ENCODE measurements around the gene CHRNA4. TPM values are rescaled to one million over a fixed set of nuclear protein-coding genes. Genes with fewer than 3 reads are reported as not detected.
"Not testable (repeated sequence)": the region's sequence is repeated elsewhere in the genome, so short reads cannot be mapped to it uniquely, and the experiment has no call there.

Gene CHRNA4
- total RNA-seq, 2 experiments from 2014 or later, result not detected

GRCh38 chr20:63393566-63393965 lies 32.4 kb upstream of the CHRNA4 start:
- Mint-ChIP-seq H3K27me3 (no peaks in the 10 kb centered on the region), H3K4me3 (no peak overlapping the region), H3K27ac (no peak overlapping the region), H3K36me3 (ENCODE audit: low read depth) (no peaks in the 10 kb centered on the region), H3K4me1 (no peaks in the 10 kb centered on the region), H3K9me3 (no peaks in the 10 kb centered on the region)
- DNase-seq, result no peak
- CTCF ChIA-PET, result no interaction called here
- POLR2A ChIA-PET, result no interaction called here

- Mint-ChIP-seq H3K4me3 (no peak overlapping the region), H3K27me3 (no peaks in the 10 kb centered on the region), H3K27ac (no peak overlapping the region), H3K9me3 (peaks cover 4% of the 10 kb centered on the region), H3K36me3 (ENCODE audit: low read depth) (peaks cover 3% of the 10 kb centered on the region), H3K4me1 (no peaks in the 10 kb centered on the region)
- no peak for DNase-seq
- ChIA-PET POLR2A (no interaction called here), CTCF (no interaction called here)
Measured at GRCh38 chr20:63392465-63393365, 31.6 kb upstream of the CHRNA4 start.

DNA sequence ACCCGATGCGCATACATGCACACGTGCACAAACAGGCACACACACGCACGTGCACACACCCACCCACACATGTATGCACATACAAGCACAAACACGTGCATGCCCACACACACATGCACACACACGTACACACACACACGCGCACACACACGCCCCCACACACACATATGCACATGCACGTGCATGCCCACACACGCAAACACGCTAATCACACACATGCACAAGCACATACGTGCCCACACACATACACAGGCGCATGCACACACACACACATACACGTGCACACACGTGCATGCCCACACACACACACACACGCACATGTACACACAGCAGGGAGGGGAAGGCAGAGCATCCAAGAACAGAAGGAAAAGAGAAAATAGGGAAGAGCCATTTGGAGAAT lies 26.8 kb upstream of the CHRNA4 start:
- Mint-ChIP-seq H3K9me3 (peaks cover 32% of the 10 kb centered on the region), H3K36me3 (ENCODE audit: low read depth) (peaks cover 6% of the 10 kb centered on the region), H3K4me3 (no peak overlapping the region), H3K4me1 (no peaks in the 10 kb centered on the region), H3K27ac (no peak overlapping the region), H3K27me3 (no peaks in the 10 kb centered on the region)
- POLR2A ChIA-PET, result no interaction called here
- DNase-seq, result no peak
- CTCF ChIA-PET, result no interaction called here

DNA sequence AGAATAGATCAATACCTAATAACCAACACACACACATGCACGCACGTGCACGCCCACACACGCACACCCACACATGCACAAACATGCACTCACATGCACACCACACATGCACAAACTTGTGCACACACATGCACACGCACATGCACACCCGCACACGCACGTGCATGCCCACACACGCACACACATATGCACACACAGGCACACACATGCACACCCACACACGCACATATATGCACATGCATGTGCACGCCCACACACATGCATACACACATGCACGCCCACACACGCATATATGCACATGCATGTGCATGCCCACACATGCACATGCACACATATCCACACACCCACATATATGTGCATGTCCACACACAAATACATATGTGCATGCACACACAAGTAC lies 26.2 kb upstream of the CHRNA4 start:
- Mint-ChIP-seq H3K4me3 (no peak overlapping the region), H3K4me1 (no peaks in the 10 kb centered on the region), H3K9me3 (peaks cover 32% of the 10 kb centered on the region), H3K27ac (no peak overlapping the region), H3K27me3 (no peaks in the 10 kb centered on the region), H3K36me3 (ENCODE audit: low read depth) (peaks cover 6% of the 10 kb centered on the region)
- no peak for DNase-seq
- ChIA-PET CTCF (no interaction called here), POLR2A (no interaction called here)

- no peak for DNase-seq
- H3K4me1 Mint-ChIP-seq, result no peaks in the 10 kb centered on the region
- no peak overlapping the region for H3K27ac Mint-ChIP-seq
- no peak overlapping the region for H3K4me3 Mint-ChIP-seq
- H3K9me3 Mint-ChIP-seq, result peaks cover 32% of the 10 kb centered on the region
- peaks cover 6% of the 10 kb centered on the region for H3K36me3 Mint-ChIP-seq (ENCODE audit: low read depth)
- POLR2A ChIA-PET, result no interaction called here
- no peaks in the 10 kb centered on the region for H3K27me3 Mint-ChIP-seq
- CTCF ChIA-PET, result no interaction called here
Measured at GRCh38 chr20:63386491-63386890, 25.3 kb upstream of the CHRNA4 start.

DNA sequence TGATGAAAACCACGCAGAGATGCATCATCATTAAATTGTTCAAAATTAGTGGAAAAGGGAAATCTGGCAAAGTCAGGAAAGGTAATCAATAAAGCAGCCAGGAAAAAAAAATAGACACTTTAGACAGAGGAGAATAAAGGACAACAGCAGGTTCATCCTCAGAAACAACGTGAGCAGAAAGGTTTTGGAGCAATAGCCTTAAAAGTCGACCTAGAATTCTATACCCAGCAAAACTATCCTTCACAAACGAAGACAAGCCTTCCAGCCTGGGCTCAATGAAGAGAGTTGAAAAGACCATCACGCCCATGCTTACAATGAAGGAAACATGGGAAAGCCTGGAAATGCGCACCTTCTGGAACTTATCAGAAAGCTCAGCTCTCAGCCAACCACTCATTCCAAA lies 24.7 kb upstream of the CHRNA4 start:
- no peak overlapping the region for H3K4me3 Mint-ChIP-seq
- ChIA-PET POLR2A (no interaction called here), CTCF (no interaction called here)
- peaks cover 6% of the 10 kb centered on the region for H3K36me3 Mint-ChIP-seq (ENCODE audit: low read depth)
- H3K4me1 Mint-ChIP-seq, result no peaks in the 10 kb centered on the region
- no peaks in the 10 kb centered on the region for H3K27me3 Mint-ChIP-seq
- H3K27ac Mint-ChIP-seq, result no peak overlapping the region
- peaks cover 32% of the 10 kb centered on the region for H3K9me3 Mint-ChIP-seq
- DNase-seq, result no peak

DNA sequence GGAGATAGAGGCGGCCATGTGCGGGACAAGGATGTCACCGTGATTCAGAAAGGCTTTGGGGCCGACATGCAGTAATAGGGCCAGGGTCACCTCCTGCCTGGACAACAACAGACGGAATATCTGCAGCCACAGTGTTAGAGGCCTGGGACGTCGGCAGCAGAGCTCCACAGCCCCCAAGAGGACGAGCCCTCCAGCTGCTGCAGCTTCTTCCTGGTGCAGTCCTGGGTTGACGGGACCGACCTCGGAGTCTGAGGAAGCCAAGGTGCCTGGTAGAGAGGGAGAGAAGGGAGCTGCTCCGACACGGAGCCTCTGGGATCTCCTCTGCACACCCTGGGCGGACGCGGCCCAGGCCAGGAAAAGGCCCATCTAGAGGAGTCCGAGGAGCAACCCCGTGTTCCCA lies 23.2 kb upstream of the CHRNA4 start:
- Mint-ChIP-seq H3K9me3 (peaks cover 32% of the 10 kb centered on the region), H3K4me1 (no peaks in the 10 kb centered on the region), H3K27ac (no peak overlapping the region), H3K27me3 (no peaks in the 10 kb centered on the region), H3K36me3 (ENCODE audit: low read depth) (peaks cover 6% of the 10 kb centered on the region), H3K4me3 (no peak overlapping the region)
- ChIA-PET CTCF (no interaction called here), POLR2A (interaction anchor here (0.5 kb wide), 1 partner anchor 1213 kb away, joined by 3 read pairs; no protein-coding TSS in a partner anchor)
- DNase-seq, result no peak

DNA sequence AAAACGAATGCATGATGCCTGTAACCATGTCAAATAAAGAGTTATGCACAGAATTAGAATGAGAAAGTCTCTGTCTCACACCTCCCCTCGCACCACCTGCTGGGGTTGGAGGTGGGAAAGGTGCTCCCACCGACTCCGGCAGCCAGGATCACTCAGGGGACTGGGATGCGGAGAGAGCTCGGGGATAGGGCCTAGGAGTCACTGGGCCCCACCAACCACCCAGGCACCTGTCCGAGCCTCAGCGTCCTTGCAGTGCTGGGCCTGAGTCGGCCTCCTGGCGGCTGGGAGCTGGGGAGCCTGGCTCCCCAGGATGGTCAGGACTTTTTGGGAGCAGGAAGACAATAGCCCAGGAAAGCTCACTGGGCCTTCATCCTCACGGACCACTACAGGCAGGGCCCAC lies 22.4 kb upstream of the CHRNA4 start:
- Mint-ChIP-seq H3K9me3 (peaks cover 32% of the 10 kb centered on the region), H3K27me3 (no peaks in the 10 kb centered on the region), H3K36me3 (ENCODE audit: low read depth) (peaks cover 6% of the 10 kb centered on the region), H3K27ac (no peak overlapping the region), H3K4me1 (no peaks in the 10 kb centered on the region), H3K4me3 (no peak overlapping the region)
- ChIA-PET CTCF (interaction anchor here (3.4 kb wide), 1 partner anchor 160 kb away, joined by 23 read pairs; no protein-coding TSS in a partner anchor), POLR2A (no interaction called here)
- no peak for DNase-seq

GRCh38 chr20:63382551-63383300 lies 21.6 kb upstream of the CHRNA4 start:
- ChIA-PET CTCF (interaction anchor here (2.5 to 3.4 kb wide), 2 partner anchors 73 to 159 kb away, joined by 16 to 23 read pairs; no protein-coding TSS in a partner anchor), POLR2A (interaction anchor here (1.1 to 1.3 kb wide), 2 partner anchors 138 to 160 kb away, joined by 3 to 4 read pairs; no protein-coding TSS in a partner anchor)
- Mint-ChIP-seq H3K27me3 (no peaks in the 10 kb centered on the region), H3K9me3 (peaks cover 29% of the 10 kb centered on the region), H3K27ac (no peak overlapping the region), H3K36me3 (ENCODE audit: low read depth) (peaks cover 3% of the 10 kb centered on the region), H3K4me3 (no peak overlapping the region), H3K4me1 (no peaks in the 10 kb centered on the region)
- no peak for DNase-seq

GRCh38 chr20:63381781-63382431 lies 20.8 kb upstream of the CHRNA4 start:
- no peaks in the 10 kb centered on the region for H3K27me3 Mint-ChIP-seq
- ChIA-PET CTCF (interaction anchor here (2.5 to 3.4 kb wide), 2 partner anchors 72 to 158 kb away, joined by 16 to 23 read pairs; no protein-coding TSS in a partner anchor), POLR2A (interaction anchor here (1.1 to 1.3 kb wide), 2 partner anchors 139 to 159 kb away, joined by 3 to 4 read pairs; no protein-coding TSS in a partner anchor)
- H3K9me3 Mint-ChIP-seq, result peaks cover 21% of the 10 kb centered on the region
- DNase-seq, result peak; percentile 26
- H3K4me3 Mint-ChIP-seq, result no peak overlapping the region
- H3K27ac Mint-ChIP-seq, result no peak overlapping the region
- peaks cover 2% of the 10 kb centered on the region for H3K36me3 Mint-ChIP-seq (ENCODE audit: low read depth)
- no peaks in the 10 kb centered on the region for H3K4me1 Mint-ChIP-seq

DNA sequence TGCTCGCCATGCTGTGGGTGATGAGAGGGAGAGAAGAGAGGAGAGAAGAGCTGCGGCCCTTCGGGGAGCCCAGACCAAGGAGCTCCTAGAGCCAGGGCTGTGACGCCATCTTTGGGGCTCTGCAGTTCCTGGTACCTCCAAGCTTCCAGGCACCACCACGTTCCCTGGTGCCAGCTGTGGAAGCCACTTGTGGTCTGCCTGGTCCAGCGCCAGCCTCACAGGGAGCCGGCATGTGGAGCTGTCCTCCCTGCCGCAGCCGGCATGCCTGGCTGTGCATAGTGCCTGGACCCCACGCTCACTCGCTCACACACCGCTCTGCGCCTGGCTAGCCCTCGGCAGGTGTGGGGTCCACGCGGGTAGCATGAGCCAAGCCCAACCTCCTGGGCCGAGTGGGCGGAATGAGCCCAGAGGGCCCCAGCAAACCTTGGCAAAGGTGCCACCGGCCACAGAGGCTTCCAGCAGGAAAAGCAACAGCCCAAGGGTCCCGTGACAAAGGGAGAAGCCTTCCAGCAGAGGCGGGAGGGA lies 19.3 kb upstream of the CHRNA4 start:
- H3K27me3 Mint-ChIP-seq, result peaks cover 3% of the 10 kb centered on the region
- H3K4me1 Mint-ChIP-seq, result no peaks in the 10 kb centered on the region
- H3K4me3 Mint-ChIP-seq, result no peak overlapping the region
- ChIA-PET POLR2A (no interaction called here), CTCF (interaction anchor here (2.5 to 3.4 kb wide), 2 partner anchors 71 to 157 kb away, joined by 16 to 23 read pairs; no protein-coding TSS in a partner anchor)
- H3K9me3 Mint-ChIP-seq, result peaks cover 6% of the 10 kb centered on the region
- no peak for DNase-seq
- H3K36me3 Mint-ChIP-seq (ENCODE audit: low read depth), result no peaks in the 10 kb centered on the region
- H3K27ac Mint-ChIP-seq, result no peak overlapping the region

DNA sequence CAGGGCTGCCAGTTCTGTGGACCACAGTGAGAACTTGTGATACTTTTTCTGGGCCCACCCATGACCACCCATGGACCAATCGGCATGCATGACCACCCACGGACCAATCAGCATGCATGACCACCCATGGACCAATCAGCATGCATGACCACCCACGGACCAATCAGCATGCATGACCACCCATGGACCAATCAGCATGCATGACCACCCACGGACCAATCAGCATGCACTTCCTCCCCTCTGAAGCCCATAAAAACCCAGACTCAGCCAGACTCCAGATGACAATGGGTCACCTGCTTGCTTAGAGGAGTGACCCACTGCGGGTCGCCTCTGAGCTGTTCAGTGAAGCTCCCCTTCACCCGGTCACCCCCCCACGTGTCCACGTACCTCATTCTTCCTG lies 18.7 kb upstream of the CHRNA4 start:
- H3K36me3 Mint-ChIP-seq (ENCODE audit: low read depth); POLR2A ChIA-PET; H3K27me3 Mint-ChIP-seq; H3K4me1 Mint-ChIP-seq; DNase-seq; H3K9me3 Mint-ChIP-seq; H3K4me3 Mint-ChIP-seq; H3K27ac Mint-ChIP-seq: not testable (repeated sequence)
- CTCF ChIA-PET, result interaction anchor here (3.4 kb wide), 1 partner anchor 156 kb away, joined by 23 read pairs; no protein-coding TSS in a partner anchor

DNA sequence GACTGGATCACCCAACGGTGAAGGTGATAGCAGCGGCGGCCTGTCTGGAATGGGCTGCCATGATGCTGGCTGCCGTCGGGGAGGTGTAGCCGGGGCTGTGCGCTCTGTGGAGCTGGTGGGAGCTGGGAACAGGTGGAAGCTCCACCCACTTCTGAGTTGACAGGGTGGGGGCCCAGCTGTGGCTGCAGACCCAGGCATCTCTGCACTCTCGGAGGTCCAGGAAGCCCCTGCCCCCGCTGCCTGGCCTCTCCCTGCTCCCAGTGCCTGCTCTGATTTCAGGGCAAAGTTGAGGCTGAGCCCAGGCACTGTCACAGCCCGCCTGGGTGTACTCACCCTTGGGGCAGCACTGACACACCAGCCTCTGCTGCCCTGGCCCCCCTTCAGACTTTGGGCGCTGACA lies 18.1 kb upstream of the CHRNA4 start:
- Mint-ChIP-seq H3K27ac (no peak overlapping the region), H3K4me3 (no peak overlapping the region), H3K4me1 (no peaks in the 10 kb centered on the region), H3K27me3 (peaks cover 3% of the 10 kb centered on the region), H3K9me3 (no peaks in the 10 kb centered on the region), H3K36me3 (ENCODE audit: low read depth) (no peaks in the 10 kb centered on the region)
- no peak for DNase-seq
- ChIA-PET CTCF (no interaction called here), POLR2A (no interaction called here)

All from activated CD4-positive, alpha-beta memory T cell treated with anti-CD3 and anti-CD28 coated beads, Interleukin-2, amount 10 ng/mL, durations not matched to agents 7 days and 5 days (primary cell).